Renal pelvis (tissue), 4 donors: ENCODE data around the gene PLXDC2. TPM values are rescaled to one million over a fixed set of nuclear protein-coding genes. Genes with fewer than 3 reads are reported as not detected.
A peak's percentile ranks its signal among the peaks of the same experiment; 100 is the strongest.

Source experiments
- DNase-seq: peaks from one replicate; pipeline ENCODE4 v3.0.0-alpha.2; 2013
- polyA plus RNA-seq, 3 donors: library from polyadenylated mRNA; unstranded; fragments of 120-200 nt; gene quantifications; one replicate each; pipeline ENCODE4 v1.2.1, GENCODE V29; 2013; ENCODE audit not compliant: insufficient read length in 3 of 3

PLXDC2 gene
- polyA plus RNA-seq, 3 donors, result 28.1 to 34.0 (median 30.7) TPM

DNA sequence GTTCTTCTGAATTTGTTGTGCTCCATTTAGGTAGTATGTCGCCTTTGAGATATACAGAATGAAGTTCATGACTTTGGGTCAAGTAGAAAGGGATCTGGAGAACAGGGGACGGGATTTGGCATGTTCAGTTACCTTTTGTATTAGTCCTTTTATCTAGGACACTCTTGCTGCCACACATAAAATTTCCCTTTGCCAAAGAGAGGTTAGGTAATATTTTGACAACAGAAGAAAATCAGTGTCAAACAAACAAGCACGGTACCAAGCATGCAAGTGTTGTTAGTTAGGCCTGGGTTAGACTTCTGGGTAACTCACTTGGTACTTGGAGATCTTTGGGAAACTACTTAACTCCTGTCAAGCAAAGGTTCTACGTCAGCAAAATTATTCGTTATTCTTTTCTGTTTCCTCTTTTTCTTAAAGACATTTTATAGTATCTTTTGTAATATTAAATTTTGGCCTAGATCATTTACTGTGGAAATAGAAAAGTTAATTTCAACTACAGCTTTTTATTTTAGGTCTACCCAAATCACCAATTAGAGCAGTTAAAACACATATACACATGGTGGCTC is 116.7 kb downstream of the PLXDC2 start:
- DNase-seq, result no peak

DNA sequence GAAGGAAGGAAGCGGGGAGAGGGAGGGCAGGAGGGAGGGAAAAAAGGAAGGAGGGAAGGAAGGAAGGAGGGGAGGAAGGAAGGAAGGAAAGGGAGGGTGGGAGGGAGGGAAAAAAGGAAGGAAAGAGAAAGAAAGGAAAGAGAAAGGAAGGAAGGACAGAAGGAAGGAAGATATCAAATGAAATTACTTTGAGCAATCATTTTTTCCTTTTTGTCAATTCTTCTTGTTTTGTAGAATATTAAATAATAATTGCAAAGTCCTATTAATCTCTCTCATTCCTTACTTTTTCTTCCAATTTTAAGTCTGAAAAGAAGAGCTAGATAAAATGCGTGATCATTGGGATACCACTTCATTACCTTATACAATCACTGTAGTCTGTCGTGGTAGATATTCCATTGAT is 117.5 kb downstream of the PLXDC2 start:
- DNase-seq, result no peak

GRCh38 chr10:19935176-19935575 is 118.9 kb downstream of the PLXDC2 start:
- DNase-seq, result no peak

DNA sequence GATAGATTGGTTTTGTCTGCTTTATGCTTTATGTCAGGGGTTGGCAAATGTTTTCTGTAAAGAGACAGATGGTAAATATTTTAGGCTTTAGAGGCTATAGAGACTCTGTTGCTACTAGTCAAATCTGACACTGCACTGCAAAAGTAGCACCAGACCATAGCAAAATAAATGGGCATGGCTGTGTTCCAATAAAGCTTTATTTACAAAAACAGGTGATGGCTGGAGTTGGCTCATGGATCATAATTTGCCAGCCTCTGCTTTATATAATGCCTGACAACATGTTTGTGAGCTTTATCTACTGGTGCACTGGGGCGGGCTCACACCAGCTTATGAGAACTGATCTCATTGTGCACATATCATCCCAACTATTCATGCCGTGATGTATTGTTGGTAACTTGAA is 120.1 kb downstream of the PLXDC2 start:
- DNase-seq, result no peak

GRCh38 chr10:19937989-19938388 is 121.8 kb downstream of the PLXDC2 start:
- no peak for DNase-seq

- no peak for DNase-seq
Observed at GRCh38 chr10:19941206-19941880, 125.1 kb downstream of the PLXDC2 start.

- DNase-seq, result no peak
Observed at GRCh38 chr10:19944911-19945663, 128.9 kb downstream of the PLXDC2 start.

DNA sequence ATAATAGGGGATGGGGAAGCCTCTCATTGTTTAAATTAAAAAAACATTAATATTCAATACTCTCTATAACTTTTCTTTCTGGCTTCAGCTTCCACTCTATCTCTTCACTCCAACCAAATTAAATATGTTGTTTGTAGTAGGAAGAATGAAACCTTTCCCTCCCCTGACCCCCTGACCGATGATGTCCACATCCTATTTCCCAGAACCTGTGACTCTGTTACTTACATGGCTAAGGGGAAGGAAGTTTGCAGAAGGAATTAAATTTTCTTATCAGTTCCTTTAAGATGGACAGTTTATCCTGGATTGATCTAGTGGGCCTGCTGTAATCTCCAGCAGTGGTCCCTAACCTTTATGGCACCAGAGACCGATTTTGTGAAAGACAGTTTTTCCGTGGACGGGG is 130.0 kb downstream of the PLXDC2 start:
- no peak for DNase-seq

DNA sequence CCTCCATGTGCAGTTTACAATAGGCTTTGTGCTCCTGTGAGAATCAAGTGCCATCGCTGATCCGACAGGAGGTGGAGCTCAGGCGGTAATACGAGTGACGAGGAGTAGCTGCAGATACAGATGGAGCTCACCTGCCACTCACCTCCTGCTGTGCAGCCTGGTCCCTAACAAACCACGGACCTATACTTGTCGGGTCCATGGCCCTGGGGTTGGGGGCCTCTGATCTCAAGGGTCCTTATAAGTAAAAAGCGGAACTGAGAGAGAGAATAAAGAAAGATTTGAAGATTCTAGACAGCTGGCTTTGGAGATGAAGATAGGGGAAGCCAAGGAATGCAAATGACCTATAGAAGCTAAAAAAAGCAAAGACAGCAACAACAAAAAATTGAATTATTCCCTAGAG is 130.6 kb downstream of the PLXDC2 start:
- DNase-seq, result no peak

DNA sequence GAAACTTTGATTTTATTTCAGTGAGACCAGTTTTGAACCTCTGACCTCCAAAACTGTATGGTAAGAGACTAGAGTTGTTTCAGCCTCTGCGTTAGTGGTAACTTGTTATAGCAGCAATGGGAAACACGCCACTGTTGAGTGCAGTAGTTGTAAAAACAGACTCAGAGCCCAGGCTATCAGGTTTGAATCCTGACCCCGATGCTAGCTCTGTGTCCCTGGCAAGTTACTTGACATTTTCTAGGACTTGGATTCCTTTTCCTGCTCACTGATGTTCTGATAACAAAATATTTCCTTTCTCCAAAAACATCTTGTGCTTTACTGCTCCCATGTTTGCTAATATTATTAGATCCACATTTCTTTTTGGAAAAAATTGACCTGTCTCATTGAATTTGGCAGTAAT is 131.0 kb downstream of the PLXDC2 start:
- DNase-seq, result no peak

DNA sequence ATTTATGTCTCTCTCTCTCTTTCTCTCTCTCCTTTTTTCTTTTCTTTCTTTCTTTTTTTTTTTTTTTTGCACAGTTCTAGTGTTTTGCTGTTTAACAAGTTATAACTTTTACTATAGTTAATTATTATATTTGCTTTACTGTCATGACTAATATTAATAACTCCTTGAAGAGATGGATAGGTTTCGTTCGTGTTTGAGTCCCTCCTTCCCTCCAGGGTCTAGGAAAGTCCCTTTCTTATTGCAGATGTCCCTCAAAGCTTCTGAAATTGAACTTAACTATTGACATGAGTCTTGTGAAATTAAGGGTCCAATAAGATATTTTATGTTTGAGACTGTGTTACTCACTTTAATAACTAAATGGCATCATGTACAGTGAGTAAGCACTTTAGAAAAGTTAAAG is 131.4 kb downstream of the PLXDC2 start:
- no peak for DNase-seq

DNA sequence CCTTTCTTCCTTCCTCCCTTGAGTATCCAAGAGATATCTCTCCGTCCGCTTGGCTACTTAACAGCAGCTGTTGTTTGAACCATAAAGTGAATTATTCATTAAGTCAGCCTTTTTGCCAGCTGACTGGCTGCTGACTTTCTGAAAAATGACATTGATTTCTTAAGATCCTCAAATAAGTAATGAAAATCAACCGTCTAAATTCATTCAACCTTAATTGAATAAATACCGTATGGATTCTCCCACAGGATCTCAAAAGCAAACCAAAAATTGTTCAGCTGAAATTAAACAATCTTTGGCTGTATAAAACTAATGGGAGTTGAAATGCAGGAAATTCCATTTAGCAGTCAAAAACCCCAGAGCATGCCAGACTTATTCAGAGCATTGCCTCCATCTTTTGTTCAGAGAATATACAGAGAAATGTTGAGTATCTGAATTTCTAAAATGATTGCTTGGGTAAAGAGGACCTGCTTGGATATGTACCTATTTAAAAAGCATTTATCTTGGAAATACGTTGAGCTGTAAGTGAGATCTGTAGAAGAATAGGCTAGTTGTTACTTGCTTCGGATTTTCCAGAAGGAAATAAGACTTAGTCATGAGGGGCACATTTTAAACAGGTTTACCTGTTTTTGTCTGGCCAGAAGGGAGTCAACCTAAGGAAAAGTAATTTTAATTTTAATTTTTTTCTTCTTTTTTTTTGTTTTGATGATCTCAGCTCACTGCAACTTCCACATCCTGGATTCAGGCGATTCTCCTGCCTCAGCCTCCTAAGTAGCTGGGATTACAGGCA is 136.2 kb downstream of the PLXDC2 start:
- DNase-seq, result no peak

DNA sequence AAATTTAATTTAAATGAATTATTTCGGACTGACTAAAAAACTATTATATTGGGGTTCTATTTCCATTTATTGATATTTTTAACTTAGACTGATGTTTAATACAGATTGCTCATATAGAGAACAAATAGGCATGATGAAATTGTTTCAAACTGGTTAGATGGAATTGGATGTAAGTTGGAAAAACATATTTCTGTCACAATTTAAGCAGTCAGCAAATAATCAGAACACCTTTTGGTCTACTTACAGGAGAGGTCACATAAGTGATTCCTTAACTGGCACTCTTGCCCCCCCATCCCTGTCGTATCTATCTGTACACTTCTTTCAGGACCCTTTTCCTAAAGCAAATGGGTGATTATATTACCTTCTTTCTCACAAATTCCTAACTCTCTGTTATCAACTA is 138.4 kb downstream of the PLXDC2 start:
- DNase-seq, result no peak

DNA sequence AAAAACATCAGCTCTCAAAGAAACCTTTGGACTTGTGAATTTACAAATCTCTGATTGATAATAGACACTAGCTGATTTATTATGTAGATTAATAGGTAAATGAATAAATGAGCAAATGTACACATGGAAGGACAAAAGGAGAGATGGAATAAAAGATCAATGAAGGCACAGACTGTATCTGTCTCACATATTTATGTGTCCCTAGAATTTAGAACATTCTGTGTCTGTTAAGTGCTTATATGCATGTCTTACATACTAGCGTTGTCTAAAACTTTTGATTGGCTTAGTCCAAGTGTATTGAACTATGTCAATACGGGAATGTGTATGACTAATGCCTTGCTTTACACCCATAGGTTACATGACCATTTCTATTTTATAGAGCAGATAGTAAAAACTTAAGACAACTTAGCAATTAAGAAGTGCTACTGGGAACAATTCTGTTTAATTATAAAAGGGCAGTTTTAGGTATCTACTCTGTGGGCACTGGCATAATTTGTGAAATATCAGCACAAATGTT is 140.3 kb downstream of the PLXDC2 start:
- no peak for DNase-seq

DNA sequence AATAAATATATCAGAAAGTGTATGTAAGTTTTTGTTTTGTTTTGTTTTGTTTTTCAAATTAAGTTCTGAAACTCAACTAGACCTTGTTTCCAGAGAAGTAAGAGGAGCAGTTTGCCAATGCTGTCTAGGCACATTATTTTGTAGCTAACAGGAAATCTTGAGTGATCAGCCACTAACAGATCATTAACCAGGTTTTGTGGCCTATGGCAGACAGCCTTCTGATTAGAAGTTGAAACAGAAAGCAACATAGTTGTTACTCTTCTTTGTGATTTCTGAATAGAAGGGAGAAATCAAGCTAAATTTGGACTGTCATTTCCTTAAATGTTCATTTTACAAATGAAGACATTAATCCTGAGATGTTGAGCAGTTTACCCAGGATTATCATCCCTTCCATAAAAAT is 142.6 kb downstream of the PLXDC2 start:
- peak; percentile 4 for DNase-seq

GRCh38 chr10:19961076-19962053 is 145.1 kb downstream of the PLXDC2 start:
- no peak for DNase-seq

GRCh38 chr10:19964625-19965024 is 148.4 kb downstream of the PLXDC2 start:
- no peak for DNase-seq

DNA sequence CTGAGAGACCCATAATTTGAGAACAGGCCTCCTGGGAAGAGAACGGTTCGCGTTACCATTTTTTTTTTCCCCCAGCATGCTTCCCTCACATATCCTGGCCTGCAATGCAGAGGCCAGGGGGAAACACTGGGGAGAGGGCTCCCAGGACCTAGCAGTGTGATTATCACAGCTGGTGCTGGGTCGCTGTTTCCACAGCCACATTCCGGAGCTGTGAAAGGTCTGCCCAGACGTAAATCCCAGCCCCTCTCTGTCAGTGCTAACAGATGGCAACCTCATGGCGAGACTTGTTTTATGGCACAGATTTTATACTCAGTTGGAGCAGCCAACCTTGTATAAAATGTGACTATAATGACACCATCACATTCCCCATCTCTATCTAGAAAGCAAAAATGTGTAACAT is 150.5 kb downstream of the PLXDC2 start:
- peak; percentile 27 for DNase-seq

DNA sequence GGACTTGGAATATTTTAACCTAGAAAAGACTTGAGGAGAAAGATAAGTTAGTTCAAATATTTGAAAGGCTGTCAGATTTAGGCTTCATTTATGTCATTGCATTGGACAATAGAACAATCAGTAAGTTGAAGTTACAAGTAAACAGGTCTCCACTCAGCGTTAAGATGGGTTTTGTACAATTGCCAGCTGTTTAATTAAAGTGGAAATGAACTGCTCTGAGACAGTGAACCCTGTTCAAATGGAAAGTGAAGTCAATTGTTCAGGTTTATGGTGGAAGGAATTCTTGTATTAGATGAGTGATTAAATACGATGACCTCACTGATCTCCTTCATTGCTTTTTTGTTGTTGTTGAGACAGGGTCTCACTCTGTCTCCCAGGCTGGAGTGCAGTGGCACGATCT is 151.7 kb downstream of the PLXDC2 start:
- no peak for DNase-seq

DNA sequence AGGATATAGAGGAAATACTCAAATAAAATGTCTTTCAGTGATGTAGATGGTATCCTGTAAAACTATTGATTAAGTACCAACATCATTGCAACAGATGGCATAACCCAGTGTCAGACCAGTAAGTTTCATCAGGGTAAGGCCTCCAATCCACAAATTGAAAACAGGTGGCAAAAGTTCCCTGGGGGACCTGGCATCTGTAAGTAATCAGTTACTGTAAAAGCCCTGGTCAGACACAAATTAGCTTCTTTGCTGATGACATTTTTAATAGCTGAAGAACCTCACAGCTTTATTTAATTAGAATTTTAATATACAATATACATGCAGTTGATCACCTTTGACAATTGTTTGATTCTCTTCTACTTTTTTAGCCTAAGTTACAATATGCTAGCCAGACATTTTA is 152.5 kb downstream of the PLXDC2 start:
- DNase-seq, result no peak

DNA sequence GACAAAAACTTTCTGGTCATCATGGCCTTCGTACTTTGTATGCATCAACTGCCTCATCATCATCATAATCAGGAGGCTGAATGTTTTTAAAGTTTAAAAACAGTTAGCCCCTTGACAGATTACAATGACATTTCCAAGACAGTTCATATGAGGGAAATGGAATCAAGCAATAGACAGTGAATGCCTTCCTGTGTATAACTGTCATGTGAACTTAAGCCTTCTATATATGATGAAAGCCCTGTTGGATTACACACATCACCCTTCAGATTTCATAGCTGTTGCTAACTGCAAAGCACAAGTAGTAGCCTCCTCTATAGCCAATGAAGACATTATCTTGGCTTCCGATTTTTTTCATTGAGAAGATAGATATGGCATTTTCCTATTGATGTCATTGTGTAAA is 154.0 kb downstream of the PLXDC2 start:
- no peak for DNase-seq
